OCI-LY1 (cell line): ENCODE results near the gene CARNS1.

ENCODE experiments used
- H2AFZ ChIP-seq: fragments of 200-600 bp; sonication (generic), shearing (Covaris generic); 2 replicates; pipeline ENCODE4 v1.6.0; 2014; ENCODE audit warnings: antibody characterized with exemption, mild to moderate bottlenecking, low read length
- H3F3A ChIP-seq: fragments of 200-600 bp; sonication (generic), shearing (Covaris generic); 2 replicates; pipeline ENCODE4 v1.6.0; 2014; ENCODE audit warnings: mild to moderate bottlenecking, antibody characterized with exemption, low read length, moderate library complexity; ENCODE audit not compliant: insufficient read depth
- H3K27ac ChIP-seq: fragments of 200-600 bp; sonication (generic); 2 replicates; pipeline ENCODE4 v1.5.1; 2014; ENCODE audit warnings: low read length, mixed run types, mild to moderate bottlenecking, low read depth; ENCODE audit not compliant: poor library complexity, severe bottlenecking
- H3K27me3 ChIP-seq: fragments of 200-600 bp; sonication (generic); 2 replicates; pipeline ENCODE4 v1.6.0; 2014; ENCODE audit warnings: antibody characterized with exemption, mild to moderate bottlenecking, low read length, moderate library complexity; ENCODE audit not compliant: insufficient read depth
- H3K36me3 ChIP-seq: fragments of 200-600 bp; sonication (generic); 2 replicates; pipeline ENCODE4 v1.6.1; 2014; ENCODE audit warnings: mild to moderate bottlenecking, antibody characterized with exemption, low read length, moderate library complexity, mixed read lengths; ENCODE audit not compliant: insufficient read depth
- H3K4me1 ChIP-seq: fragments of 200-600 bp; sonication (generic); 2 replicates; pipeline ENCODE4 v1.5.1; 2014; ENCODE audit warnings: mild to moderate bottlenecking, low read length, moderate library complexity; ENCODE audit not compliant: insufficient read depth, severe bottlenecking
- H3K4me2 ChIP-seq: fragments of 200-600 bp; sonication (generic), shearing (Covaris generic); 2 replicates; pipeline ENCODE4 v1.6.1; 2014; ENCODE audit warnings: low read length
- H3K4me3 ChIP-seq: fragments of 200-600 bp; sonication (generic); 2 replicates; pipeline ENCODE4 v1.5.1; 2014; ENCODE audit warnings: low read length, low read depth, mild to moderate bottlenecking, mixed read lengths; ENCODE audit not compliant: poor library complexity, severe bottlenecking
- H3K79me2 ChIP-seq: fragments of 200-600 bp; shearing (Covaris generic); 2 replicates; pipeline ENCODE4 v1.6.1; 2016; ENCODE audit warnings: mixed run types, low read length, mixed read lengths; ENCODE audit not compliant: insufficient read depth
- H3K9ac ChIP-seq: fragments of 200-600 bp; sonication (generic), shearing (Covaris generic); 2 replicates; pipeline ENCODE4 v1.6.1; 2014; ENCODE audit warnings: mild to moderate bottlenecking, low read length, mixed read lengths
- H3K9me2 ChIP-seq: fragments of 200-600 bp; sonication (generic), shearing (Covaris generic); 2 replicates; pipeline ENCODE4 v1.6.1; 2014; ENCODE audit warnings: low read depth, mild to moderate bottlenecking, low read length, mixed read lengths
- H3K9me3 ChIP-seq: fragments of 200-600 bp; shearing (Covaris generic); 2 replicates; pipeline ENCODE4 v1.6.1; 2014; ENCODE audit warnings: low read length, mixed read lengths
- H4K20me1 ChIP-seq: fragments of 200-600 bp; sonication (generic), shearing (Covaris generic); 2 replicates; pipeline ENCODE4 v1.6.0; 2016; ENCODE audit warnings: mild to moderate bottlenecking, low read length; ENCODE audit not compliant: insufficient read depth
- EZH2 ChIP-seq: fragments of 200-600 bp; sonication (generic), shearing (Covaris generic); IDR thresholded peaks from 2 replicates; pipeline ENCODE4 v1.8.0; 2017; ENCODE audit warnings: borderline replicate concordance, mixed run types, mild to moderate bottlenecking, antibody characterized with exemption, low read length, moderate library complexity, mixed read lengths
- TF ChIP-seq, protein P1 (sequence below): fragments of 200-600 bp; sonication (generic), shearing (Covaris generic); IDR thresholded peaks from 2 replicates; pipeline ENCODE4 v1.5.1; 2017; ENCODE audit warnings: mild to moderate bottlenecking, antibody characterized with exemption, low read length, moderate library complexity, mixed read lengths

The CARNS1 gene

DNA sequence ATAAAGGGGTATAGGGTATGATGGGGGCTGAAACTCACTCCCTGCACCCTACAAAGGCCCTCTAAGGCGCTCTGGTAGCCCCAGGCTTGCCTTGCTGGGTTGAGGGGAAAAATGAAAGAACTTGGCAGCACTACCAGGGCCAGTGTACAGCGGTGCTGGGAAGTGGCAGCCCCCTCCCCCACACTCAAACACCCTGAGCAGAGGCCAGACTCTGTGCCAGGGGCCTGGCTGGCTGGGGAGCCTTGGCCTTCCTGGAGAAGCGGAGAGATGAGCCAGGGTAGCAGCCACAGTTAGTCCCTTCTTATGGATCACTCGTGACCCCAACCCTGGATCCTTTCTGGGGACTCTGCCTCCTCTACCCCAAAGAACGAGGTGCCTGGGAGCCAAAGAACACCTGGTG is 50.9 kb downstream of the CARNS1 start:
- Histone ChIP-seq H3K4me1 (peaks cover 56% of the 10 kb centered on the region), H3K9me2 (no peaks in the 10 kb centered on the region), H3K27me3 (no peaks in the 10 kb centered on the region), H4K20me1 (no peaks in the 10 kb centered on the region), H3K4me2 (peak overlapping the region; percentile 77), H3F3A (peaks cover 10% of the 10 kb centered on the region; the same call in 1 of the 2 replicates), H3K27ac (peak overlapping the region; percentile 96), H3K9me3 (no peaks in the 10 kb centered on the region), H3K36me3 (peaks cover 7% of the 10 kb centered on the region; the same call in 1 of the 2 replicates), H3K4me3 (peak overlapping the region; percentile 75), H2AFZ (no peak overlapping the region), H3K79me2 (peaks cover 3% of the 10 kb centered on the region; the same call in 1 of the 2 replicates), H3K9ac (peak overlapping the region; percentile 86; the same call in 1 of the 2 replicates)
- no peak for TF ChIP-seq EZH2

GRCh38 chr11:67466962-67467771 is 51.7 kb downstream of the CARNS1 start:
- Histone ChIP-seq H2AFZ (no peak overlapping the region), H3F3A (peaks cover 8% of the 10 kb centered on the region; the same call in 1 of the 2 replicates), H3K27me3 (no peaks in the 10 kb centered on the region), H3K9ac (peak overlapping the region; percentile 86), H3K9me3 (no peaks in the 10 kb centered on the region), H3K4me2 (peak overlapping the region; percentile 77), H3K4me3 (peak overlapping the region; percentile 75), H3K4me1 (peaks cover 48% of the 10 kb centered on the region), H3K79me2 (peaks cover 3% of the 10 kb centered on the region; the same call in 1 of the 2 replicates), H3K27ac (peak overlapping the region; percentile 96), H4K20me1 (no peaks in the 10 kb centered on the region), H3K9me2 (no peaks in the 10 kb centered on the region), H3K36me3 (peaks cover 7% of the 10 kb centered on the region; the same call in 1 of the 2 replicates)
- TF ChIP-seq, protein P1, sequence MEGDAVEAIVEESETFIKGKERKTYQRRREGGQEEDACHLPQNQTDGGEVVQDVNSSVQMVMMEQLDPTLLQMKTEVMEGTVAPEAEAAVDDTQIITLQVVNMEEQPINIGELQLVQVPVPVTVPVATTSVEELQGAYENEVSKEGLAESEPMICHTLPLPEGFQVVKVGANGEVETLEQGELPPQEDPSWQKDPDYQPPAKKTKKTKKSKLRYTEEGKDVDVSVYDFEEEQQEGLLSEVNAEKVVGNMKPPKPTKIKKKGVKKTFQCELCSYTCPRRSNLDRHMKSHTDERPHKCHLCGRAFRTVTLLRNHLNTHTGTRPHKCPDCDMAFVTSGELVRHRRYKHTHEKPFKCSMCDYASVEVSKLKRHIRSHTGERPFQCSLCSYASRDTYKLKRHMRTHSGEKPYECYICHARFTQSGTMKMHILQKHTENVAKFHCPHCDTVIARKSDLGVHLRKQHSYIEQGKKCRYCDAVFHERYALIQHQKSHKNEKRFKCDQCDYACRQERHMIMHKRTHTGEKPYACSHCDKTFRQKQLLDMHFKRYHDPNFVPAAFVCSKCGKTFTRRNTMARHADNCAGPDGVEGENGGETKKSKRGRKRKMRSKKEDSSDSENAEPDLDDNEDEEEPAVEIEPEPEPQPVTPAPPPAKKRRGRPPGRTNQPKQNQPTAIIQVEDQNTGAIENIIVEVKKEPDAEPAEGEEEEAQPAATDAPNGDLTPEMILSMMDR: no peak
- TF ChIP-seq EZH2: no peak

DNA sequence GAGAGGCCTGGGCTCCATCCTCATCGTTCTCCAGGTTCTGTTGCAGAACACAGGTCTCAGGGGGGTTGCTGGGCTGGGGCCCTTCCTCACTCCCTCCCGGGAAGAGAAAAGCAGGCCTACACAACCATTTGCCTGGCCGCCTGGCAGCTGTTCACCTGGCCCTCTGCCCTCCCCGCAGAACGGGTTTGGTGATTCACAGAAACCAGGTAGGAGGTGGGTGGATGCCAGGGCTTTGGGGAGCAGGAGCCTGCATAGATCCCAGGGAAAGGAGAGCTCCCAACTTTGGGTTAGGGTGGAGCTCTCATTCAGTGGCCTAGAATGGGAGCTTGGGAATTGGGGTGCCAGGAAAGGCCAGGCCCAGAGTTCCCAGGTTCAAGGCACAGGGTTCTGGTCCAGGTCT is 52.6 kb downstream of the CARNS1 start:
- TF ChIP-seq, protein P1: no peak
- no peak for TF ChIP-seq EZH2
- Histone ChIP-seq H3K9me2 (no peaks in the 10 kb centered on the region), H3K27ac (peak overlapping the region; percentile 96), H3K4me2 (peak overlapping the region; percentile 77), H3K9ac (peak overlapping the region; percentile 86), H4K20me1 (no peaks in the 10 kb centered on the region), H3F3A (peaks cover 8% of the 10 kb centered on the region; the same call in 1 of the 2 replicates), H3K4me3 (peak overlapping the region; percentile 75), H3K27me3 (no peaks in the 10 kb centered on the region), H2AFZ (no peak overlapping the region), H3K79me2 (peaks cover 3% of the 10 kb centered on the region; the same call in 1 of the 2 replicates), H3K4me1 (peaks cover 48% of the 10 kb centered on the region), H3K9me3 (no peaks in the 10 kb centered on the region), H3K36me3 (peaks cover 7% of the 10 kb centered on the region; the same call in 1 of the 2 replicates)
